NCI-H82 treated with DMSO at 0.1 percent for 48 hours (cell line): Measurements from ENCODE around the gene NCBP3.
"Not testable (repeated sequence)": the region's sequence is repeated elsewhere in the genome, so short reads cannot be mapped to it uniquely, and the experiment has no call there.

Experiments
- DNase-seq: peaks from one replicate; lab custom pipeline; 2025; ENCODE audit not compliant: unreplicated experiment; lab: John Stamatoyannopoulos, UW

Gene NCBP3

GRCh38 chr17:3882276-3882675 lies 36.2 kb upstream of the NCBP3 start:
- DNase-seq: no peak

- DNase-seq: no peak
Measured at GRCh38 chr17:3880983-3881382, 34.9 kb upstream of the NCBP3 start.

DNA sequence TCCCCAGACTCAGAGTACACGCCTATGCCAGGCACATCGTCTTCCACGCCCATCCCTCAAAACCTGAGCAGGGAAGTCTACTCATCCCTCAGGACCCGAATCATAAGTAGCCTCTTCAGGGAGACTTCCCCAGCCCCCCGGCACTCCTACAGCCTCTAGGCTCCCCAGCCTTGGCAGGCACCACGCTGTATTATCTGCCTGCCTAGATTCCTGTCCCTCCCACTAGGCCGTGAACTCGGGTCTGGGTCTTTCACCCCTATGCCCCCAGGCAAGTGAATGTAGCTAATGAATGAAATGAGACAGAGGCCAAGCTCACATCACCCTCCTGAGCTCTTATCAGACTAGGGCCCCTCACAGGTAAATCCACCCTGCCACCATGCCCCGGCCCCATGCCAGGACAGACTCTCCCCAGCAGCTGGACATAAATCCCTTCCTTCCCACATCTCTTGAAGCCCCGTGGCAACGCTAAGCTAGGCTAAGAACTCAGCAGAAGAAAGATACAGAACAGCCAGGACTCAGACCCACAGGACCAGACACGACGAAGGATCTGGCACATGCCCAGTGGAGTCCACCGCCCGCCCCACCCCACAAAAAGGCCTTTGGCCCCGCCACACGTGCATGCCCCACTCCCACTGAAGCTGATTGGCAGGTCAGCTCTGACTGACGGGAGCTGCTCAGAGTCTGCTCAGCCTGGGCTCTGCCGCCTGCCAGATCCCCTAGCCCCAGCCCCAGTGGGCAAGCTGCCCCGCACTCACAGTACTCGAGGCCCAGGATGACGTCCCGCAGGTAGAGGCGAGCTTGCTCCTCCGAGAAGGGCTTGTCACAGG lies 33.8 kb upstream of the NCBP3 start:
- peak; percentile 80 for DNase-seq

- DNase-seq: peak; percentile 100
Measured at GRCh38 chr17:3879186-3879585, 33.1 kb upstream of the NCBP3 start.

DNA sequence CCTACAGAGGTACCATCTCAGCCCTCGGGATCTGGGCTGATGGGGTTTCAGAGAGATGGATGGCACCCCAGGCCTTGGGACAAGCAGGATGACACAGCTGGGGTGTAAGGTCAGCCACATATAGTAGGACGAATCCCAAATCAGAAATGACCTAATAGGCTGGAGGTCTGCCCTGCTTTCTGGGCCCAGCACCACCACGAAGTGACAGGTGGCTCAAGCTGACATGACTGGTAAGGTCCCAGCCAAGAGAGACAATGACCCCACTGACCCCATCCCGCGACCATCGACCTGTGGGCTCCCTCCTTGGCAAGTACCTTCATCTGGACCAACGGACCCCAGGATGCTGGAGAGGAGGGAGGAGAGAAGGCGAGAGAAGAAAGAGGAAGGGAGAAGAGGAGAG lies 31.2 kb upstream of the NCBP3 start:
- DNase-seq: no peak

GRCh38 chr17:3875317-3875716 lies 29.3 kb upstream of the NCBP3 start:
- no peak for DNase-seq

DNA sequence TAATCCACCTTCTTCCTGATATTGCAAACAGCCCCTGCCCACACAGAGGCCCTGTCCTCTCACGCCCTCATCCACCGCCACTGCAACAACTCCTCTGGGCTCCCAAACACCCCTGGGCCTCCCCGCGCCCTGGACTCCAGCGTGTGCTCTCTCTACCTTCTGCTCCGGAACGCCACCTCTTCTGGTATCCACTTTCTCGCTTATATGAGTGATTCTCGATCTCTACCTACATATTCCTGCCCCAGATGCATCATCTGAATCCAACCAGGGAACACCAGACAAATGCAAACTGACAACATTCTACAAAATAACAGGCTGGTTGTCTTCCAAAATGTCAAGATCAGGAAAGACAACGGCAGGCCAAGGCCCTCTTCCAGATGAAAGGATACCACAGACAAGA lies 27.8 kb upstream of the NCBP3 start:
- DNase-seq: no peak

DNA sequence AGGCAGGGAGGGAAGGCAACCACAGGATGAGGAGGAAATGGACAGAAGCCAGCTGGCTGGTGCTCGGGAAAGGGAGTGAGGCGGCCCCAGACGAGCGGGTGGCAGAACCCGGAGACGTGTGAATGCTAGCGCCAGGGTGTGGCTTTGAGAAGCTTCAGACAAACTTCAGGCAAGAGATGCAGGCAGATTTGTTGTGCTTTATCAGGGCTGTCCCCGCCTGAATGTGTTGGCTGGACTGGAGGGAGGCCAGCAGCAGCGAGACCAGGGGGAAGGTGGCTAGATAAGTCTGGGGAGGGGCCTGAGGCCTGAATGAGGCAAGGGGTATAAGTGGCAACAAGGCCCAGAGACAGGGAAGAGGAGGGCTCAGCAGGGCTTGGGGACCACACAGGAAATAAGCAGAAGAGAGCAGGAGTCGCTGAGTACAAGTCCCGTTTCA lies 24.8 kb upstream of the NCBP3 start:
- no peak for DNase-seq

- no peak for DNase-seq
Measured at GRCh38 chr17:3867606-3868005, 21.6 kb upstream of the NCBP3 start.

DNA sequence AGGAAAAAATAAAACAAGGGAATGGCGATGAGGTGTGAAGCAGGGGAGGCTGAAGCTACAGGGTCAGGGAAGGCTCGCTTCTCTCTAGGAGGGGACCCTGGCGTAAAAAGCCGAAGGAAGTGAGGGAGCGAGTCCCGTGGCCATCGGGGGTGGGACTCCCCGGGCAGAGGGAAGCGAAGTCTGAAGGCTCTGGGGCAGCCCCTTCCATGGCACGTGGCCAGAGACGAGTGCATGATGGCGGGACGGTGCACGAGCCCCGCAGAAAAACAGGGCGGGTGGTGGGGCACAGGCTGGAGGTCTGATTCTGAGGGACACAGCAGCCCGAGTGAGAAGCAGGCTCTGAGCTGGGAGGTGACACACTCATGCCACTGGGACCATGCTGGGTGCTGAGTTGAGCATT lies 21.1 kb upstream of the NCBP3 start:
- DNase-seq: no peak

GRCh38 chr17:3866276-3866675 lies 20.2 kb upstream of the NCBP3 start:
- DNase-seq: no peak

GRCh38 chr17:3865176-3865575 lies 19.1 kb upstream of the NCBP3 start:
- no peak for DNase-seq

DNA sequence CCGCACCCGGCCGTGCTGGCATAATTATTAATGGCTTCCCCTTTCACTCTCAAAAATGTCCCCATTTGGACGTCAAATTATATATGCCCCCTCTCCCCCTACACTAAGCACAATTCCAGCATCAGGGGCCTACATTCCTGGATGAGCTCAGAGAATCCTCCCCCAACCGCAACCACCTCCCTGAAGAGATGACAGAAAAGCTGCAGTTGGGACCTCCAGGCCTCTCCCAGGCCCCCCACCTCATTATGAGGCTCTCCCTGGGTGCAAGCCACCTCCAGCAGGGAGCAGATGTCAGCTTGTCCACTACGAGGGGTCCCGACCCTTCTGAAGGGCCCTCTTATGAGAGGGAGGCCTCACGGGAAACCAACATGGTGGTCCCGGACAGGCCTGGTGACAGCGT lies 18.5 kb upstream of the NCBP3 start:
- no peak for DNase-seq

- no peak for DNase-seq
Measured at GRCh38 chr17:3861761-3862681, 16.0 kb upstream of the NCBP3 start.

- DNase-seq: no peak
Measured at GRCh38 chr17:3860939-3861700, 15.1 kb upstream of the NCBP3 start.

DNA sequence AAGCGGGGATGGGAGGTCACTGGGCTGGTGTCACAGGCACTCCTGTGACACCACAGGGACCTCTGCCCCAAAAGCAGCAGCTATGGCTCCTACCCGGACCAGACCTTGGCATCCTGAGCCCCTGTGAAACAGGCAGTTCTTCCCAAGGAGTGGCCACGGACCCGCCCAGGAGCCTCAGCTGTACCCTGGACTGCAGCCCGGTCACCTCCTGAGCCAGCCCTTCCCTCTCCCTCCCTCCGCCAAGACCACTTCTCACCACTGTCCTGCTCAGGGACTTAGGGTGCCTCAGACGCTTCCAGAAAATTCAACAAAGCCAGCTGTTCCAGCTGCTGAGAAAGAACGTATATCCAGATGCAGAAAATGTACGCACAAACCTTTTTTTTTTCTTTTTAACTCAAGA lies 13.9 kb upstream of the NCBP3 start:
- DNase-seq: no peak

DNA sequence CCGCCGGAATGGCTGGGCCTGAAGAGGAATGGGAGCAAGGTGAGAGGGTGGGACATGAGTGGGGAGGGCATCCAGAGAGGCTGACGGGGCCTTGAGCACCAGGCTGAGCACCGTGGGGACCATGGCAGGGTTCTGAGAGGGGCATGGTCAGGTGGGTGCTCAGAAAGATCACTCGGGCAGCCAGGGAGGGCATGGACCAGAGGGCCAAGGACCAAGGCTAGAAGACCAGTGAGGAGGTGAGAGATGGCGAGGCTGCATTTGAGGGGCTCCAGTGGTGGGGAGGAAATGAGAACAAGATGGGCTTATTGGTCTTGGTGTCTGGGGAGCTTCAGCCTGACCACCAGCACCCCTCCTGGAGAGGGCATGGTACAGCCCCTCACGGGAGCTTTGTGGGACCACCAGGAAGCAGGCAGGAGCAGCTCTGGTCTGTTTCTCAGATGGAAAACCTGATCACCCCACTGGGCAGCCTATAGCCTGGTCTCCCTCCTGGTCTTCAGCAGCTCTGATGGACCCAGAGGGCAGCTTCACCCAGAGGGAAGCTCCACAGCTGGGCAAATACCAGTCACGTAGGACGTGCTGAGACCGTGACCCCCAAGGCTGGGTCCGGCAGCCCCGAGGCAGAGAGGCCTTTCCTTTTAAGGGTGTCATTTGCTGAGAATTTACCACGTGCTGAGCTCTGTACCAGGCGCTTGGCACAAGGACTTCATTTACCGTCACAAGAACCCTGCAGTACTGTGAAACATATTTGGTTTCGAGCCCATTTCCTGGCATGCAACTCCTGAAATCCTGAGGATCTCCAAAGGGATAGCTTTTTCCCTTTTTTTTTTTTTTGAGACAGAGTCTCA lies 11.4 kb upstream of the NCBP3 start:
- no peak for DNase-seq

- not testable (repeated sequence) for DNase-seq
Measured at GRCh38 chr17:3854204-3854603, 8.2 kb upstream of the NCBP3 start.

DNA sequence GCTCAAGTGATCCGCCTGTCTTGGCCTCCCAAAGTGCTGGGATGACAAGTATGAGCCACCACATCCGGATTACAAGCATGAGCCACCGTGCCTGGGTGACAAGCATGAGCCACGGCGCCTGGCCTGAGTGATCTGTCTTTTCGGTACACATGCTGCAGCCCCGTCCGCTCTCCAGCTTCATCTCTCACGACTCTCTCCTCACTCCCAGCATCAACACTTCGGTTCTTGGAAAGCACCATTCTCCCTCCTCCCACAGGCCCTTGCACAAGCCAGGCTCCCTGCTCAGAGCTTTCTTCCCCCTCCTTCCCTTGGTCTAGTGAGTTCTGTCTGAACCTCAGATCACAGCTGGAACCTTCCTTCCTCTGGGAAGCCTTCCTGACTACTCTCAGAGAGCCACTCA lies 6.5 kb upstream of the NCBP3 start:
- DNase-seq: no peak

DNA sequence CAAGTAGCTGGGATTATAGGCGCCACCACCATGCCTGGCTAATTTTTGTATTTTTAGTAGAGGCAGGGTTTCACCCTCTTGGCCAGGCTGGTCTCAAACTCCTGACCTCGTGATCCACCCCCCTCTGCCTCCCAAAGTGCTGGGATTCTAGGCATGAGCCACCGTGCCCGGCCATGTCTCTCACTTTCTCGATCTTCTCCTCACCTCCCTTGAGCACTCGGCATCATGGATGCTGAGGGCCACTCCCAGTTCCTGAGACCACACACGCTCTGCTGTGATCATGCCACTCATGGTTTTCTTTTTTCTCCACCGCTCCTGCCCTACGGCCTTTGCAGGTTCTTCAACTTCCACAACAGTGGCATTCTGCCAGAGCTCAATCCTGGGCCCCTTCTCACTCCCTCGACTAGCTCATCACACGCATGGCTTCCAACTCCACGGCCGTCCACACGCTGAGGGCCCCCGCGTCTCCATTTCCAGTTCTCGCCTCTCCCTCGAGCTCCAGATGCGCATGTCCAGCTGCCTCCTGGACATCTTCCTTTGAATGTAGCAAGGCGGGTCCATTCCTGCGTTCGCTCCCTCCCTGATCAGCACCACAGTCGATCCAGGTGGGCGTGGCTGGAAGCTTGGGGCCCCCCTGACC lies 5.5 kb upstream of the NCBP3 start:
- no peak for DNase-seq
